ENCODE measurements around the gene DIDO1.

Gene DIDO1

GRCh38 chr20:62907384-62908317 is 18.7 kb downstream of the DIDO1 start:
- peak; percentile 65 for DNase-seq

- DNase-seq = no peak
These were observed 19.5 kb downstream of the DIDO1 start for GRCh38 chr20:62906647-62907375.

- no peak for DNase-seq
These were observed 20.1 kb downstream of the DIDO1 start for GRCh38 chr20:62906209-62906608.

GRCh38 chr20:62905536-62906117 is 20.7 kb downstream of the DIDO1 start:
- no peak for DNase-seq

- no peak for DNase-seq
These were observed 23.2 kb downstream of the DIDO1 start for GRCh38 chr20:62902926-62903615.

- no peak for DNase-seq
These were observed 24.4 kb downstream of the DIDO1 start for GRCh38 chr20:62901891-62902290.

- DNase-seq = no peak
These were observed 25.4 kb downstream of the DIDO1 start for GRCh38 chr20:62900692-62901584.

- peak; percentile 82 for DNase-seq
These were observed 26.1 kb downstream of the DIDO1 start for GRCh38 chr20:62900052-62900691.

GRCh38 chr20:62899633-62900051 is 26.7 kb downstream of the DIDO1 start:
- no peak for DNase-seq

GRCh38 chr20:62898970-62899632 is 27.2 kb downstream of the DIDO1 start:
- DNase-seq = peak; percentile 64

GRCh38 chr20:62898093-62898964 is 28.0 kb downstream of the DIDO1 start:
- no peak for DNase-seq

GRCh38 chr20:62897666-62898065 is 28.6 kb downstream of the DIDO1 start:
- no peak for DNase-seq

- no peak for DNase-seq
These were observed 29.8 kb downstream of the DIDO1 start for GRCh38 chr20:62896526-62896925.

- no peak for DNase-seq
These were observed 30.8 kb downstream of the DIDO1 start for GRCh38 chr20:62895539-62895938.

GRCh38 chr20:62894261-62894660 is 32.0 kb downstream of the DIDO1 start:
- DNase-seq = no peak

GRCh38 chr20:62893700-62894099 is 32.6 kb downstream of the DIDO1 start:
- DNase-seq = no peak

- no peak for DNase-seq
These were observed 33.7 kb downstream of the DIDO1 start for GRCh38 chr20:62892348-62893304.

- DNase-seq = no peak
These were observed 35.2 kb downstream of the DIDO1 start for GRCh38 chr20:62891111-62891510.

- no peak for DNase-seq
These were observed 35.9 kb downstream of the DIDO1 start for GRCh38 chr20:62890444-62890843.

Data from stimulated activated CD8-positive, alpha-beta memory T cell treated with anti-CD3 and anti-CD28 coated beads, Interleukin-4, amount 100 ng/mL, for 48 hours (primary cell).